HepG2 (cell line): Measurements from ENCODE around the gene RNASE8. TPM values are rescaled to one million over a fixed set of nuclear protein-coding genes. Genes with fewer than 3 reads are reported as not detected.

Experiments used
- AKAP8 ChIP-seq: sonication (generic); formaldehyde crosslinking; IDR thresholded peaks from 2 replicates; pipeline ENCODE4 v1.5.1; 2020; ENCODE audit warnings: mild to moderate bottlenecking, missing genetic modification reagents
- BRCA1 ChIP-seq: sonication (generic); formaldehyde crosslinking; IDR thresholded peaks from 2 replicates; pipeline ENCODE4 v1.4.0; 2020; ENCODE audit warnings: missing genetic modification reagents
- ETV5 ChIP-seq: IDR thresholded peaks from 2 replicates; pipeline ENCODE4 v1.6.1; 2018; ENCODE audit warnings: missing biosample characterization, missing genetic modification reagents, inconsistent platforms, borderline replicate concordance
- HOMEZ ChIP-seq: IDR thresholded peaks from 2 replicates; pipeline ENCODE4 v1.6.1; 2016; ENCODE audit warnings: low read depth
- KDM6A ChIP-seq: IDR thresholded peaks from 2 replicates; pipeline ENCODE4 v1.6.1; 2016; ENCODE audit warnings: low read depth
- MAFK ChIP-seq, 2 experiments: IDR thresholded peaks in 1 of 2; conservative IDR thresholded peaks in 1 of 2; 2 replicates each; pipeline ENCODE4 v1.6.1; 2011; ENCODE audit warnings: improper control_type of control experiment in 2 of 2, low read length in 2 of 2
- MAZ ChIP-seq, 2 experiments: sonication (generic) in 1 of 2; formaldehyde crosslinking in 1 of 2; IDR thresholded peaks; 2 replicates each; pipeline versions ENCODE4 v1.5.0 to v1.6.1; 2012 to 2020; ENCODE audit warnings: low read depth in 2 of 2, mild to moderate bottlenecking in 2 of 2, borderline replicate concordance in 1 of 2, improper control_type of control experiment in 1 of 2, low read length in 1 of 2, missing genetic modification reagents in 1 of 2, moderate library complexity in 1 of 2
- MTA3 ChIP-seq: sonication (generic); formaldehyde crosslinking; IDR thresholded peaks from 2 replicates; pipeline ENCODE4 v1.4.0; 2020; ENCODE audit warnings: missing genetic modification reagents
- NR2F1 ChIP-seq, 2 experiments: fragments of 450-650 bp in 1 of 2; formaldehyde crosslinking in 1 of 2; IDR thresholded peaks; 2 replicates each; pipeline versions ENCODE4 v1.5.0 to v1.6.1; 2016 to 2020; ENCODE audit warnings: mild to moderate bottlenecking in 1 of 2, missing compliant biosample characterization in 1 of 2, missing genetic modification reagents in 1 of 2, moderate library complexity in 1 of 2
- PHF21A ChIP-seq: sonication (generic); formaldehyde crosslinking; IDR thresholded peaks from 2 replicates; pipeline ENCODE4 v1.5.0; 2020; ENCODE audit warnings: mild to moderate bottlenecking, missing genetic modification reagents
- REL ChIP-seq: sonication (generic); formaldehyde crosslinking; conservative IDR thresholded peaks from 2 replicates; pipeline ENCODE4 v1.8.0; 2022; ENCODE audit warnings: mild to moderate bottlenecking, missing genetic modification reagents, moderate library complexity
- RFXAP ChIP-seq: sonication (generic); formaldehyde crosslinking; IDR thresholded peaks from 2 replicates; pipeline ENCODE4 v1.4.0; 2020; ENCODE audit warnings: missing genetic modification reagents, borderline replicate concordance
- RNF219 ChIP-seq: sonication (generic); formaldehyde crosslinking; IDR thresholded peaks from 2 replicates; pipeline ENCODE4 v1.5.0; 2020; ENCODE audit warnings: mild to moderate bottlenecking, missing genetic modification reagents
- TCF12 ChIP-seq, 2 experiments: fragments of 450-650 bp in 1 of 2; sonication (generic) in 1 of 2; formaldehyde crosslinking in 1 of 2; IDR thresholded peaks; 2 replicates each; pipeline versions ENCODE4 v1.6.1 to v1.8.0; 2017 to 2022; ENCODE audit warnings: antibody characterized with exemption in 1 of 2, mild to moderate bottlenecking in 1 of 2, missing genetic modification reagents in 1 of 2, moderate library complexity in 1 of 2
- TFDP2 ChIP-seq: sonication (generic); formaldehyde crosslinking; IDR thresholded peaks from 2 replicates; pipeline ENCODE4 v1.4.0; 2020; ENCODE audit warnings: missing genetic modification reagents
- ZNF224 ChIP-seq: sonication (generic); formaldehyde crosslinking; IDR thresholded peaks from 2 replicates; pipeline ENCODE4 v1.5.0; 2020; ENCODE audit warnings: mild to moderate bottlenecking, missing genetic modification reagents
- ZNF274 ChIP-seq: sonication (generic); formaldehyde crosslinking; IDR thresholded peaks from 2 replicates; pipeline ENCODE4 v1.5.1; 2020; ENCODE audit warnings: mild to moderate bottlenecking, missing genetic modification reagents
- ZNF329 ChIP-seq: sonication (generic); formaldehyde crosslinking; IDR thresholded peaks from 2 replicates; pipeline ENCODE4 v1.9.0; 2021; ENCODE audit warnings: low read depth, mild to moderate bottlenecking, missing genetic modification reagents
- ZNF335 ChIP-seq: sonication (generic); formaldehyde crosslinking; IDR thresholded peaks from 2 replicates; pipeline ENCODE4 v1.4.0; 2020; ENCODE audit warnings: missing genetic modification reagents
- ZNF496 ChIP-seq: sonication (generic); formaldehyde crosslinking; IDR thresholded peaks from 2 replicates; pipeline ENCODE4 v1.8.1; 2023; ENCODE audit warnings: mild to moderate bottlenecking, moderate library complexity, missing genetic modification reagents; ENCODE audit not compliant: insufficient replicate concordance
- ZNF546 ChIP-seq: sonication (generic); formaldehyde crosslinking; conservative IDR thresholded peaks from 2 replicates; pipeline ENCODE4 v1.8.1; 2023; ENCODE audit warnings: mild to moderate bottlenecking, missing genetic modification reagents
- ZNF572 ChIP-seq: sonication (generic); formaldehyde crosslinking; IDR thresholded peaks from 2 replicates; pipeline ENCODE4 v1.5.1; 2020; ENCODE audit warnings: mild to moderate bottlenecking, missing genetic modification reagents
- ZNF790 ChIP-seq: sonication (generic); formaldehyde crosslinking; IDR thresholded peaks from 2 replicates; pipeline ENCODE4 v1.8.0; 2022; ENCODE audit warnings: missing genetic modification reagents, mild to moderate bottlenecking, borderline replicate concordance
- ZNF841 ChIP-seq: sonication (generic); formaldehyde crosslinking; IDR thresholded peaks from 2 replicates; pipeline ENCODE4 v1.8.1; 2023; ENCODE audit warnings: missing genetic modification reagents, borderline replicate concordance
- ZNF878 ChIP-seq: sonication (generic); formaldehyde crosslinking; IDR thresholded peaks from 2 replicates; pipeline ENCODE4 v1.8.1; 2023; ENCODE audit warnings: mild to moderate bottlenecking, missing genetic modification reagents, moderate library complexity
- ZSCAN30 ChIP-seq: sonication (generic); formaldehyde crosslinking; IDR thresholded peaks from 2 replicates; pipeline ENCODE4 v1.5.0; 2020; ENCODE audit warnings: mild to moderate bottlenecking, missing genetic modification reagents
- polyA plus RNA-seq, 8 experiments: library from polyadenylated mRNA; depleted of rRNA in 3 of 8; stranded (reverse) in 7 of 8; unstranded in 1 of 8; fragments of >200 nt; fragmentation: Illumina TruSeq in 4 of 8; extraction: Trizol in 4 of 8; gene quantifications; 2 replicates each; pipeline versions ENCODE4 v1.2.1 to v1.2.3, GENCODE V29; 2011 to 2016; ENCODE audit warnings: low read depth in 4 of 8, missing spikeins in 1 of 8, mixed read lengths in 1 of 8; ENCODE audit not compliant: insufficient read depth in 1 of 8
- total RNA-seq, 5 experiments: library from RNA; depleted of rRNA; stranded (reverse); fragments of >200 nt; fragmentation: Illumina TruSeq; extraction: Trizol; gene quantifications; 2 replicates each; pipeline ENCODE4 v1.2.3, GENCODE V29; 2016; ENCODE audit warnings: low read depth in 1 of 5

The RNASE8 gene
- total and polyA plus RNA-seq, 2 of the 13 experiments (the other 11 are each of a cell fraction or from before 2014, with no cell fraction given) = not detected

- no peak for TF ChIP-seq KDM6A (CRISPR knock-in tag)
- TF ChIP-seq MAFK (conservative IDR thresholded peaks at IDR 0.05 in 1 of 2, IDR thresholded peaks at IDR 0.05 in 1 of 2; ENCODE audit: low read length in 2 of 2) = no peak
- TF ChIP-seq MAZ (IDR thresholded peaks at IDR 0.05; ENCODE audit: borderline replicate concordance, low read depth, low read length) = no peak
- 0 out of 2 replicates have a peak, but pooled peaks have one; percentile 25 for TF ChIP-seq MAZ (CRISPR knock-in tag; IDR thresholded peaks at IDR 0.05; ENCODE audit: low read depth)
- TF ChIP-seq RFXAP (CRISPR knock-in tag) = no peak
- no peak for TF ChIP-seq ZNF790
- TF ChIP-seq RNF219 (CRISPR knock-in tag) = no peak
- TF ChIP-seq ZNF224 (CRISPR knock-in tag) = no peak
- no peak for TF ChIP-seq TCF12 (IDR thresholded peaks at IDR 0.05)
- no peak for TF ChIP-seq TCF12 (CRISPR knock-in tag; IDR thresholded peaks at IDR 0.05)
- TF ChIP-seq ZNF496 (CRISPR knock-in tag) = no peak
- no peak for TF ChIP-seq ZNF335 (CRISPR knock-in tag)
- TF ChIP-seq NR2F1 (CRISPR knock-in tag; IDR thresholded peaks at IDR 0.05) = no peak
- 0 out of 2 replicates have a peak, but pooled peaks have one; percentile 32 for TF ChIP-seq ZNF546 (CRISPR knock-in tag)
- TF ChIP-seq AKAP8 = no peak
- TF ChIP-seq PHF21A (CRISPR knock-in tag) = no peak
- no peak for TF ChIP-seq REL (CRISPR knock-in tag)
- no peak for TF ChIP-seq ZNF878 (CRISPR knock-in tag)
- TF ChIP-seq BRCA1 (CRISPR knock-in tag) = no peak
- no peak for TF ChIP-seq ZNF274 (CRISPR knock-in tag)
- 0 out of 2 replicates have a peak, but pooled peaks have one; percentile 2 for TF ChIP-seq ETV5 (CRISPR knock-in tag)
- TF ChIP-seq HOMEZ (CRISPR knock-in tag) = no peak
- no peak for TF ChIP-seq ZNF572
- no peak for TF ChIP-seq TFDP2
- TF ChIP-seq ZNF329 = no peak
- TF ChIP-seq ZNF841 = no peak
- no peak for TF ChIP-seq ZSCAN30 (CRISPR knock-in tag)
- TF ChIP-seq MTA3 (CRISPR knock-in tag) = no peak
Observed at GRCh38 chr14:21060614-21061346, 3.2 kb downstream of the RNASE8 start (continued).
